Panc1 (cell line): Measurements from ENCODE around the gene ZNF254.

Experiments
- POLR2AphosphoS5 ChIP-seq: IDR thresholded peaks from 2 replicates; pipeline ENCODE4 v1.6.1; 2012; ENCODE audit warnings: mild to moderate bottlenecking, low read depth, low read length, moderate library complexity
- REST ChIP-seq, 2 experiments: IDR thresholded peaks; 2 replicates each; pipeline ENCODE4 v1.6.1; 2011 to 2012; ENCODE audit warnings: low read depth in 2 of 2, control low read depth in 1 of 2, low read length in 1 of 2, mild to moderate bottlenecking in 1 of 2, moderate library complexity in 1 of 2; ENCODE audit not compliant: insufficient read depth in 1 of 2
- SIN3A ChIP-seq: IDR thresholded peaks from 2 replicates; pipeline ENCODE4 v1.6.1; 2012; ENCODE audit warnings: low read depth, mild to moderate bottlenecking, low read length, moderate library complexity, borderline replicate concordance; ENCODE audit not compliant: insufficient read depth
- TCF7L2 ChIP-seq: IDR thresholded peaks from 2 replicates; pipeline ENCODE4 v1.6.1; 2011; ENCODE audit warnings: mild to moderate bottlenecking, low read depth, low read length, inconsistent platforms
- TF ChIP-seq, protein P1 (sequence below): fragments of 450-650 bp; IDR thresholded peaks from 2 replicates; pipeline ENCODE4 v1.5.1; 2017; ENCODE audit warnings: mild to moderate bottlenecking

DNA sequence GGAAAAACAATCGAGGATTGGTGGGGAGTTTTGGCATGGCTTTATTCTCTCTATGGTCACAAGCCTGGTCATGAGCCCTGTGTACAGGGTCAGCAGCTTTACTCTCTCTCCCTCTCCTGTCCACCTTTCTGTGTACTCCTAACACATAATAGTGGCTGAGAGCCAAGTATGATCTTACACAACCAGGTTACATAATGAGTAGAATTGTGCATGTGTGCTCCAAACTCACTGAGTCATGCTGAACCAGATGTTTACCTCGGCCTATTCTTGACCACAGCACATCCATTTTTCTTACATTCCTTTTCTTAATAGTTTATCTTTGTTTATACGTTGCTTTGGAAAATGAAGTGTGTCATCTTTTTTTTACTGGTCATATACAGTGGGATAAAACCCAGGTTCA, 53.1 kb downstream of the ZNF254 start:
- TF ChIP-seq, protein P1, sequence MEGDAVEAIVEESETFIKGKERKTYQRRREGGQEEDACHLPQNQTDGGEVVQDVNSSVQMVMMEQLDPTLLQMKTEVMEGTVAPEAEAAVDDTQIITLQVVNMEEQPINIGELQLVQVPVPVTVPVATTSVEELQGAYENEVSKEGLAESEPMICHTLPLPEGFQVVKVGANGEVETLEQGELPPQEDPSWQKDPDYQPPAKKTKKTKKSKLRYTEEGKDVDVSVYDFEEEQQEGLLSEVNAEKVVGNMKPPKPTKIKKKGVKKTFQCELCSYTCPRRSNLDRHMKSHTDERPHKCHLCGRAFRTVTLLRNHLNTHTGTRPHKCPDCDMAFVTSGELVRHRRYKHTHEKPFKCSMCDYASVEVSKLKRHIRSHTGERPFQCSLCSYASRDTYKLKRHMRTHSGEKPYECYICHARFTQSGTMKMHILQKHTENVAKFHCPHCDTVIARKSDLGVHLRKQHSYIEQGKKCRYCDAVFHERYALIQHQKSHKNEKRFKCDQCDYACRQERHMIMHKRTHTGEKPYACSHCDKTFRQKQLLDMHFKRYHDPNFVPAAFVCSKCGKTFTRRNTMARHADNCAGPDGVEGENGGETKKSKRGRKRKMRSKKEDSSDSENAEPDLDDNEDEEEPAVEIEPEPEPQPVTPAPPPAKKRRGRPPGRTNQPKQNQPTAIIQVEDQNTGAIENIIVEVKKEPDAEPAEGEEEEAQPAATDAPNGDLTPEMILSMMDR = no peak
- no peak for TF ChIP-seq REST (IDR thresholded peaks at IDR 0.05; ENCODE audit: insufficient read depth in 1 of 2, low read depth in 2 of 2, low read length in 1 of 2)
- TF ChIP-seq SIN3A = no peak
- no peak for TF ChIP-seq POLR2AphosphoS5
- no peak for TF ChIP-seq TCF7L2
